ENCODE measurements around the gene PIM1.

Gene PIM1

GRCh38 chr6:37222992-37223391 lies 53.0 kb downstream of the PIM1 start:
- DNase-seq (ENCODE audit: low read depth) = no peak
